ENCODE data around the gene KRT26.

The KRT26 gene

DNA sequence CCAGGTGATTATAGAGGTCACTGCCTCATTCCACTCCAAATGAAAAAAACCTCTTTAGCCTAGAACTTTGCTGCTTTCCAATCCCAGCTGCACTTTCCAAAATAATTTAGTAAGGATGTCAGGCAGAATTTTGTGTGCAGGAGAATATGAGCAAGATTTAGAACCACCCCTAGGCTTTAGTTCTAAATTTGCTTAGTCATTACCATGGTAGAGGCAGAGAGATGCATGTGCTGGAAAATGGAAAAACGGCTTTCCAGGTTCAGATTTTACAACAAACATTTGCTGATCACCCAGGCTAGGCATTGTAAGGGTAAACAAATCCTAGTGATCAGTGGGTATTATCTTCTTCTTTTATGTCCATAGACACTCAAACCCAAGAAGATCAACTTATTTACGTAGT, 6.3 kb downstream of the KRT26 start:
- H3K4me3 ChIP-seq (ENCODE audit: control insufficient read depth, low read depth, low read length): no peak overlapping the region
- TF ChIP-seq, protein P1, sequence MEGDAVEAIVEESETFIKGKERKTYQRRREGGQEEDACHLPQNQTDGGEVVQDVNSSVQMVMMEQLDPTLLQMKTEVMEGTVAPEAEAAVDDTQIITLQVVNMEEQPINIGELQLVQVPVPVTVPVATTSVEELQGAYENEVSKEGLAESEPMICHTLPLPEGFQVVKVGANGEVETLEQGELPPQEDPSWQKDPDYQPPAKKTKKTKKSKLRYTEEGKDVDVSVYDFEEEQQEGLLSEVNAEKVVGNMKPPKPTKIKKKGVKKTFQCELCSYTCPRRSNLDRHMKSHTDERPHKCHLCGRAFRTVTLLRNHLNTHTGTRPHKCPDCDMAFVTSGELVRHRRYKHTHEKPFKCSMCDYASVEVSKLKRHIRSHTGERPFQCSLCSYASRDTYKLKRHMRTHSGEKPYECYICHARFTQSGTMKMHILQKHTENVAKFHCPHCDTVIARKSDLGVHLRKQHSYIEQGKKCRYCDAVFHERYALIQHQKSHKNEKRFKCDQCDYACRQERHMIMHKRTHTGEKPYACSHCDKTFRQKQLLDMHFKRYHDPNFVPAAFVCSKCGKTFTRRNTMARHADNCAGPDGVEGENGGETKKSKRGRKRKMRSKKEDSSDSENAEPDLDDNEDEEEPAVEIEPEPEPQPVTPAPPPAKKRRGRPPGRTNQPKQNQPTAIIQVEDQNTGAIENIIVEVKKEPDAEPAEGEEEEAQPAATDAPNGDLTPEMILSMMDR (IDR thresholded peaks at IDR 0.05; ENCODE audit: control insufficient read depth, insufficient read depth, low read depth, low read length, missing control alignments): no peak
- DNase-seq (ENCODE audit: low read depth): no peak

DNA sequence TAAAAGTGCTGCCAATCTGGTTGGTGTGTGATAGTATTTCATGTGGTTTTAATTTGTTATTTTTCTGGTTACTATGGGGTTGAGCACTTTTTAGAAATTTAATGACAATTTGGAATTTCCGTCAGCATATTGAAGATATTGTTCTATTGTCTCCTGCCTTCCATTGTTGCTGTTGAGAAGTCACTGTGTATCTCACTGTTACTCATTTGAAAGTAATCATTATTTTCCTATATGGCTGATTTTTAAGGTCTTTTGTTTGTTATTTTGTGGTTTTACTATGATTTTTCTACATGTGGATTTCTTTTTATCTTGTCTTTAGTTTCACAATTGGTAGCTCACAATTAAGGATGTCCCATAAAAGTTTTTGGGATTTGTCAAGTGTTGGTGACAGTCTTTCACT, 8.2 kb downstream of the KRT26 start:
- TF ChIP-seq, protein P1 (IDR thresholded peaks at IDR 0.05; ENCODE audit: control insufficient read depth, insufficient read depth, low read depth, low read length, missing control alignments): no peak
- no peak for DNase-seq (ENCODE audit: low read depth)
- no peak overlapping the region for H3K4me3 ChIP-seq (ENCODE audit: control insufficient read depth, low read depth, low read length)

DNA sequence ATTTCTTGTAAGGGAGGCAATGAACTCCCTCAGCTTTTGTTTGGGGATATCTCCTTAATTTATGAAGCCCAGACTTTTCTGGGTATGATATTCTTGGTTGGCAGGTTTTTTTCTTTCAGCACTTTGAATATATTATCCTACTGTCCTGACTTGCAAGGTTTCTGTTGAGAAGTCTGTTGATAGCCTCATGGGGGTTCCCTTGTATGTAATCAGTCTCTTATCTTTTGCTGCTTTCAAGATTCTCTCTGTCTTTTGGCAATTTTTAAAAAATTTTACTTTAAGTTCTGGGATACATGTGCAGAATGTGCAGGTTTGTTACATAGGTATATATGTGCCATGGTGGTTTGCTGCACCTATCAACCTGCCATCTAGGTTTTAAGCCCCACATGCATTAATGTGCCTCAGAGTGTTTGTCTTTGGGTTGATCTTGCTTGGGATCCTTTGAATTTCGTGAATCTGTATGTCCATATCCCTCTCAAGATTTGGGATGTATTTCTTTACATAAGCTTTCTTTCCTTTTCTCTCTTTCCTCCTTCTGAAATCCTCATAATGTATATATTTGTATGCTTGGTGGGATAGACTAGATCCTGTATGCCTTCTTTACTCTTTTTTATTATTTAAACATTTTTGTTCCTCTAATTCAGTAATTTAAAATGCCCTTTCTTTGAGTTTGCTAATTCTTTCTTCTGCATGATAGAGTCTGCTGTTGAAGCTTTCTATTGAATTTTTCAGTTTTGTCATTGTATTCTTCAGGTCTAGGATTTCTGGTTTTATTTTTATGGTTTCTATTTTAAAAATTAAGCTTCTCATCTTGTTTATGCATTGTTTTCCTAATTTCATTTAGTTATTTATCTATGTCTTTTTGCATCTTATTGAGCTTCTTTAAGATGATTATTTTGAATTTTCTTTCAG, 11.6 kb downstream of the KRT26 start:
- DNase-seq (ENCODE audit: low read depth): no peak
- TF ChIP-seq, protein P1 (IDR thresholded peaks at IDR 0.05; ENCODE audit: control insufficient read depth, insufficient read depth, low read depth, low read length, missing control alignments): no peak
- no peak overlapping the region for H3K4me3 ChIP-seq (ENCODE audit: control insufficient read depth, low read depth, low read length)

DNA sequence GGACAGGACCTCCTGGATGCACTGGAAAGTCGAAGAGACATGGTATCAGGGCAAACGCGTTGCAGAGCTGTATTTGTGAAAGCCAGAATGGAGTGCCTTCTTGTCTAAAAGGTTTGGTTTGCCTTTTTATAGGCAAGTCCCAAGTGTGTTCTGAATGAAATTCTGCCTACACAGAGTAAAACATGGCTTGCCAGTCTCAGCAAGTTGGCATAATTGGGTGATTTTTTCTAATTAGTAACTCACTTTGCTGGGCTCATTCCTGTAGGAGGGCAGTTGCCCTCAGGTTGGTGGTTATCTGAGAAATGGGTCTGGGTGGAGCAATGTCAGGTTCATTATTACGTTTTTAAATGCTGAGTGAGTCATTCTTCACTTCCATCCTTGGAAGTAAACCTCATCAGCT, 16.8 kb downstream of the KRT26 start, which contains the start of gene KRT25:
Gene KRT25 (minus strand): TSS at position 101 of the 400 bp plus-strand sequence. CDS start 60 bp downstream, at position 41.
- no peak for DNase-seq (ENCODE audit: low read depth)
- TF ChIP-seq, protein P1 (IDR thresholded peaks at IDR 0.05; ENCODE audit: control insufficient read depth, insufficient read depth, low read depth, low read length, missing control alignments): no peak
- no peak within 1 kb of the TSS for H3K4me3 ChIP-seq (ENCODE audit: control insufficient read depth, low read depth, low read length)

DNA sequence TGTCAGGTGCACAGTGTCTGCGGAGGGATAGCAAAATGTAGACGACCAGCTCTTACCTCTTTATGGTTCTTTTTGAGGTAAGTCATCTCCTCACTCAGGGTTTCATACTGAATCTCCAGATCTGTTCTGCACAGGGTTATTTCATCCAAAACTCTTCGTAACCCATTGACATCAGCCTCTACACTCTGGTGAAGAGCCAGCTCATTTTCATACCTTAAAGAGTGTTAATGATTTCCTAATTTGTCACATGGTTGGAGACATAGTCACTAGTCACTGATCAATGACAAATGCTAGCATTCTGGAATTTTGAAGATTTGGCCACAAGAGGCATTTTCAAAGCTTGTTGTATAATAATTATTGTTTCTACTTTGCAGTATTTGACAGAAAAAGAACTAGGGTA, 18.2 kb downstream of the KRT26 start:
- TF ChIP-seq, protein P1 (IDR thresholded peaks at IDR 0.05; ENCODE audit: control insufficient read depth, insufficient read depth, low read depth, low read length, missing control alignments): no peak
- DNase-seq (ENCODE audit: low read depth): no peak
- no peak overlapping the region for H3K4me3 ChIP-seq (ENCODE audit: control insufficient read depth, low read depth, low read length)

DNA sequence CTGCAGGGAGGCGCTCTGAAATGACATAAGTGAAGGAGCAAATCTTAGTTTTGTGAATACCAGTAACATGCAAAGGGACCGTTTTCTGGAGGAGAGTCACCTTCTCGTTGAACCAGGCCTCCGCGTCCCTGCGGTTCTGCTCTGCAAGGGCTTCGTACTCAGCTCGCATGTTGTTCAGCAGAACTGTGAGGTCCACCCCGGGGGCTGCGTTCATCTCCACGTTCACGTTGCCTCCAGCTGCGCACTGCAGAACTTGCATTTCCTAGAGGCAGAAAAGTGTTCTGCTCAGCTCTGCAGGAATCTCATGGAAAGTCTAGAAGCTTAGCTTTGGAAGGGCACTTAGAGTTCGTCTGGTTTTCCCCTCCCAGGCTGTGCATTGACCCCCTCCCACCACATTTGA, 20.9 kb downstream of the KRT26 start:
- H3K4me3 ChIP-seq (ENCODE audit: control insufficient read depth, low read depth, low read length): no peak overlapping the region
- DNase-seq (ENCODE audit: low read depth): no peak
- TF ChIP-seq, protein P1 (IDR thresholded peaks at IDR 0.05; ENCODE audit: control insufficient read depth, insufficient read depth, low read depth, low read length, missing control alignments): no peak
